ENCODE results near the gene LZTR1. TPM values are rescaled to one million over a fixed set of nuclear protein-coding genes. Genes with fewer than 3 reads are reported as not detected.

Gene LZTR1
- total and polyA plus RNA-seq, 10 of the 15 experiments (the other 5 are each of a cell fraction or from before 2014, with no cell fraction given): 0.82 to 50.3 (median 19.3) TPM

GRCh38 chr22:20965888-20966855, 15.9 kb upstream of the LZTR1 start:
- 41% methylated on average over 12 of the region's 13 CpGs for WGBS (ENCODE audit: insufficient coverage, insufficient replicate concordance, low lambda C conversion rate, missing lambda C conversion rate)
- ChIA-PET CTCF (no interaction called here), SMC1A (ENCODE audit: uncharacterized antibody, unreplicated experiment) (no interaction called here), RAD21 (ENCODE audit: unreplicated experiment) (no interaction called here), POLR2A (no interaction called here)
- Histone ChIP-seq H3K4me2 (ENCODE audit: control insufficient read depth, insufficient read depth) (no peak overlapping the region), H3K27me3 (replicated peaks in 1 of 2; ENCODE audit: control insufficient read depth in 2 of 2, insufficient read depth in 2 of 2, low read length in 1 of 2) (peaks cover 2 to 4% of the 10 kb centered on the region in 2 experiments; a peak in 3 of 4 replicates), H4K20me1 (ENCODE audit: control insufficient read depth, insufficient read depth) (no peaks in the 10 kb centered on the region; the same call in 1 of the 2 replicates), H3K4me1 (ENCODE audit: control insufficient read depth, insufficient read depth, low read length) (peaks cover 3% of the 10 kb centered on the region), H3K27ac (ENCODE audit: control insufficient read depth, insufficient read depth) (no peak overlapping the region), H3K9ac (ENCODE audit: control insufficient read depth, insufficient read depth, low read length) (no peak overlapping the region), H3K4me3 (no peak overlapping the region), H2AFZ (ENCODE audit: control insufficient read depth, low read depth, low read length) (no peak overlapping the region), H3K9me3 (replicated peaks; ENCODE audit: control insufficient read depth, insufficient read depth, low read length) (no peaks in the 10 kb centered on the region), H3K36me3 (ENCODE audit: control insufficient read depth in 2 of 2, insufficient read depth in 2 of 2, low read length in 1 of 2) (no peaks in the 10 kb centered on the region), H3K79me2 (ENCODE audit: control insufficient read depth, insufficient read depth, low read length) (no peaks in the 10 kb centered on the region)
- FAIRE-seq (no peak), ATAC-seq (no peak), DNase-seq (ENCODE audit: low read depth, low spot score) (no peak)
- in situ Hi-C loops (cut with MboI) (no loop called here), intact Hi-C loops (cut with micrococcal nuclease; ENCODE audit: unreplicated experiment) (no loop called here)
- TF ChIP-seq EP300 (IDR thresholded peaks at IDR 0.05; ENCODE audit: borderline replicate concordance in 1 of 2, control insufficient read depth in 1 of 2, low read depth in 2 of 2, low read length in 2 of 2): no peak
- TF ChIP-seq SKIL (IDR thresholded peaks at IDR 0.05; ENCODE audit: low read depth, poor library complexity, severe bottlenecking): no peak
- no peak for TF ChIP-seq ATF7 (IDR thresholded peaks at IDR 0.05; ENCODE audit: low read depth)
- TF ChIP-seq PAX8 (IDR thresholded peaks at IDR 0.05): no peak
- no peak for TF ChIP-seq ZNF274 (IDR thresholded peaks at IDR 0.05; ENCODE audit: insufficient read depth, insufficient read length)
- TF ChIP-seq NR2C1 (IDR thresholded peaks at IDR 0.05): no peak
- no peak for TF ChIP-seq RFX5 (IDR thresholded peaks at IDR 0.05; ENCODE audit: low read depth, low read length)
- no peak for TF ChIP-seq MYC (IDR thresholded peaks at IDR 0.05; ENCODE audit: insufficient read depth, insufficient read length, insufficient replicate concordance, low read length, severe bottlenecking)
- TF ChIP-seq CUX1 (IDR thresholded peaks at IDR 0.05; ENCODE audit: insufficient replicate concordance, low read depth, low read length): no peak
- no peak for TF ChIP-seq JUNB (IDR thresholded peaks at IDR 0.05)
- no TSS peak for BruUV-seq (replicated peaks)
